K562 (cell line): ENCODE data around the gene NFATC2. TPM values are rescaled to one million over a fixed set of nuclear protein-coding genes. Genes with fewer than 3 reads are reported as not detected.

Experiments
- FOXJ3 ChIP-seq: sonication (generic); formaldehyde crosslinking; IDR thresholded peaks from 2 replicates; pipeline ENCODE4 v1.4.0; 2020; ENCODE audit warnings: mild to moderate bottlenecking, missing genetic modification reagents
- polyA plus RNA-seq, 8 experiments: library from polyadenylated mRNA; depleted of rRNA in 4 of 8; stranded (reverse) in 5 of 8; unstranded in 3 of 8; fragments of >200 nt; fragmentation: Nextera tagmentation in 2 of 8; fragmentation: Illumina TruSeq in 1 of 8; extraction: Ambion mirVana in 2 of 8; extraction: Trizol in 1 of 8; gene quantifications; 2 replicates each; pipeline versions ENCODE4 v1.2.1 to v1.2.3, GENCODE V29; 2011 to 2014; ENCODE audit warnings: inconsistent platforms in 1 of 8, missing spikeins in 1 of 8
- total RNA-seq, 7 experiments: library from RNA; depleted of rRNA in 6 of 7; stranded (reverse); fragments of >200 nt in 6 of 7; fragmentation: Illumina TruSeq in 2 of 7; extraction: Trizol in 2 of 7; gene quantifications; 2 replicates each; pipeline versions ENCODE4 v1.2.1 to v1.2.3, GENCODE V29; 2011 to 2021; ENCODE audit warnings: low replicate concordance in 1 of 7
- TF ChIP-seq, protein P1 (sequence below): fragments of 250-450 bp; sonication (Bioruptor Pico); IDR thresholded peaks from 2 replicates; pipeline ENCODE4 v1.5.0; 2020; ENCODE audit warnings: mild to moderate bottlenecking
- TF ChIP-seq, protein P2 (sequence below): fragments of 450-650 bp; IDR thresholded peaks from 2 replicates; pipeline ENCODE4 v1.6.1; 2016; ENCODE audit warnings: mild to moderate bottlenecking, moderate library complexity

Gene NFATC2
- total and polyA plus RNA-seq, 9 of the 15 experiments (the other 6 are each of a cell fraction or from before 2014, with no cell fraction given), result 1.9 to 11.2 (median 3.0) TPM

DNA sequence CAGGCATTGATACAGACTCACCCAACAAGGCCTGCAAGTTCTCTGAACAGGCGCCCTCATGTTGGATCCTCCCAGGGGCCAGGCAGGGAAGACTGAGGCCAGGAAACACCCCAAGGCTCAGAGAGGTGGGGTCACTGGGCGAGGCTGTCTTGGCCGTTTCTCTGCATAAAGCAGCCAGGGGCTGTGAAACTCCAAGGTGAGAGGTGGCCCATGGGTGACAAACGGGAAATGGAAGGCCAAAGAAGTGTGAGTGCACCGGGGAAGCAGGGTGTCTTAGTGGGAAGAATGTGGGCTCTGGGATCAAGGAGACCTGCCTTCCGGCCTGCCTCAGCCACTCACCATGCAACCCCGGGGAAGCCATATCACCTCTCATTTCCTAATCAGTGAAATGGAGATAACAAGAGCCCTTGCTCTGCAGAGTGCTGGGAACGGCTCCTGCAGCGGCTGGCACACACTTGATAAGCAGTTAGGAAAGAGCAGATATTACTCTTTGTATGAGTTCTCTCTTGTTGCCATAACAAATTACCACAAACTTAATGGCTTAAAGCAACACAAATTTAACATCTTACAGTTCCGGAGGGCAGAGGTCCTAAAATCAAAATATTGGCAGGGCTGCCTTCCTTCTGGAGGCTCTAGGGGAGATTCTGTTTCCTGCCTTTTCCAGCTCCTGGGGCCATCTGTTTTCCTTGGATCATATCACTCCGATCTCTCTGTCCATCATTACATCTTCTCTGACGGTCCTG, 168.6 kb downstream of the NFATC2 start (continued):
- TF ChIP-seq, protein P1, sequence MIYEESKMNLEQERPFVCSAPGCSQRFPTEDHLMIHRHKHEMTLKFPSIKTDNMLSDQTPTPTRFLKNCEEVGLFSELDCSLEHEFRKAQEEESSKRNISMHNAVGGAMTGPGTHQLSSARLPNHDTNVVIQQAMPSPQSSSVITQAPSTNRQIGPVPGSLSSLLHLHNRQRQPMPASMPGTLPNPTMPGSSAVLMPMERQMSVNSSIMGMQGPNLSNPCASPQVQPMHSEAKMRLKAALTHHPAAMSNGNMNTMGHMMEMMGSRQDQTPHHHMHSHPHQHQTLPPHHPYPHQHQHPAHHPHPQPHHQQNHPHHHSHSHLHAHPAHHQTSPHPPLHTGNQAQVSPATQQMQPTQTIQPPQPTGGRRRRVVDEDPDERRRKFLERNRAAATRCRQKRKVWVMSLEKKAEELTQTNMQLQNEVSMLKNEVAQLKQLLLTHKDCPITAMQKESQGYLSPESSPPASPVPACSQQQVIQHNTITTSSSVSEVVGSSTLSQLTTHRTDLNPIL (CRISPR knock-in tag), result no peak
- no peak for TF ChIP-seq FOXJ3 (CRISPR knock-in tag)
- TF ChIP-seq, protein P2, sequence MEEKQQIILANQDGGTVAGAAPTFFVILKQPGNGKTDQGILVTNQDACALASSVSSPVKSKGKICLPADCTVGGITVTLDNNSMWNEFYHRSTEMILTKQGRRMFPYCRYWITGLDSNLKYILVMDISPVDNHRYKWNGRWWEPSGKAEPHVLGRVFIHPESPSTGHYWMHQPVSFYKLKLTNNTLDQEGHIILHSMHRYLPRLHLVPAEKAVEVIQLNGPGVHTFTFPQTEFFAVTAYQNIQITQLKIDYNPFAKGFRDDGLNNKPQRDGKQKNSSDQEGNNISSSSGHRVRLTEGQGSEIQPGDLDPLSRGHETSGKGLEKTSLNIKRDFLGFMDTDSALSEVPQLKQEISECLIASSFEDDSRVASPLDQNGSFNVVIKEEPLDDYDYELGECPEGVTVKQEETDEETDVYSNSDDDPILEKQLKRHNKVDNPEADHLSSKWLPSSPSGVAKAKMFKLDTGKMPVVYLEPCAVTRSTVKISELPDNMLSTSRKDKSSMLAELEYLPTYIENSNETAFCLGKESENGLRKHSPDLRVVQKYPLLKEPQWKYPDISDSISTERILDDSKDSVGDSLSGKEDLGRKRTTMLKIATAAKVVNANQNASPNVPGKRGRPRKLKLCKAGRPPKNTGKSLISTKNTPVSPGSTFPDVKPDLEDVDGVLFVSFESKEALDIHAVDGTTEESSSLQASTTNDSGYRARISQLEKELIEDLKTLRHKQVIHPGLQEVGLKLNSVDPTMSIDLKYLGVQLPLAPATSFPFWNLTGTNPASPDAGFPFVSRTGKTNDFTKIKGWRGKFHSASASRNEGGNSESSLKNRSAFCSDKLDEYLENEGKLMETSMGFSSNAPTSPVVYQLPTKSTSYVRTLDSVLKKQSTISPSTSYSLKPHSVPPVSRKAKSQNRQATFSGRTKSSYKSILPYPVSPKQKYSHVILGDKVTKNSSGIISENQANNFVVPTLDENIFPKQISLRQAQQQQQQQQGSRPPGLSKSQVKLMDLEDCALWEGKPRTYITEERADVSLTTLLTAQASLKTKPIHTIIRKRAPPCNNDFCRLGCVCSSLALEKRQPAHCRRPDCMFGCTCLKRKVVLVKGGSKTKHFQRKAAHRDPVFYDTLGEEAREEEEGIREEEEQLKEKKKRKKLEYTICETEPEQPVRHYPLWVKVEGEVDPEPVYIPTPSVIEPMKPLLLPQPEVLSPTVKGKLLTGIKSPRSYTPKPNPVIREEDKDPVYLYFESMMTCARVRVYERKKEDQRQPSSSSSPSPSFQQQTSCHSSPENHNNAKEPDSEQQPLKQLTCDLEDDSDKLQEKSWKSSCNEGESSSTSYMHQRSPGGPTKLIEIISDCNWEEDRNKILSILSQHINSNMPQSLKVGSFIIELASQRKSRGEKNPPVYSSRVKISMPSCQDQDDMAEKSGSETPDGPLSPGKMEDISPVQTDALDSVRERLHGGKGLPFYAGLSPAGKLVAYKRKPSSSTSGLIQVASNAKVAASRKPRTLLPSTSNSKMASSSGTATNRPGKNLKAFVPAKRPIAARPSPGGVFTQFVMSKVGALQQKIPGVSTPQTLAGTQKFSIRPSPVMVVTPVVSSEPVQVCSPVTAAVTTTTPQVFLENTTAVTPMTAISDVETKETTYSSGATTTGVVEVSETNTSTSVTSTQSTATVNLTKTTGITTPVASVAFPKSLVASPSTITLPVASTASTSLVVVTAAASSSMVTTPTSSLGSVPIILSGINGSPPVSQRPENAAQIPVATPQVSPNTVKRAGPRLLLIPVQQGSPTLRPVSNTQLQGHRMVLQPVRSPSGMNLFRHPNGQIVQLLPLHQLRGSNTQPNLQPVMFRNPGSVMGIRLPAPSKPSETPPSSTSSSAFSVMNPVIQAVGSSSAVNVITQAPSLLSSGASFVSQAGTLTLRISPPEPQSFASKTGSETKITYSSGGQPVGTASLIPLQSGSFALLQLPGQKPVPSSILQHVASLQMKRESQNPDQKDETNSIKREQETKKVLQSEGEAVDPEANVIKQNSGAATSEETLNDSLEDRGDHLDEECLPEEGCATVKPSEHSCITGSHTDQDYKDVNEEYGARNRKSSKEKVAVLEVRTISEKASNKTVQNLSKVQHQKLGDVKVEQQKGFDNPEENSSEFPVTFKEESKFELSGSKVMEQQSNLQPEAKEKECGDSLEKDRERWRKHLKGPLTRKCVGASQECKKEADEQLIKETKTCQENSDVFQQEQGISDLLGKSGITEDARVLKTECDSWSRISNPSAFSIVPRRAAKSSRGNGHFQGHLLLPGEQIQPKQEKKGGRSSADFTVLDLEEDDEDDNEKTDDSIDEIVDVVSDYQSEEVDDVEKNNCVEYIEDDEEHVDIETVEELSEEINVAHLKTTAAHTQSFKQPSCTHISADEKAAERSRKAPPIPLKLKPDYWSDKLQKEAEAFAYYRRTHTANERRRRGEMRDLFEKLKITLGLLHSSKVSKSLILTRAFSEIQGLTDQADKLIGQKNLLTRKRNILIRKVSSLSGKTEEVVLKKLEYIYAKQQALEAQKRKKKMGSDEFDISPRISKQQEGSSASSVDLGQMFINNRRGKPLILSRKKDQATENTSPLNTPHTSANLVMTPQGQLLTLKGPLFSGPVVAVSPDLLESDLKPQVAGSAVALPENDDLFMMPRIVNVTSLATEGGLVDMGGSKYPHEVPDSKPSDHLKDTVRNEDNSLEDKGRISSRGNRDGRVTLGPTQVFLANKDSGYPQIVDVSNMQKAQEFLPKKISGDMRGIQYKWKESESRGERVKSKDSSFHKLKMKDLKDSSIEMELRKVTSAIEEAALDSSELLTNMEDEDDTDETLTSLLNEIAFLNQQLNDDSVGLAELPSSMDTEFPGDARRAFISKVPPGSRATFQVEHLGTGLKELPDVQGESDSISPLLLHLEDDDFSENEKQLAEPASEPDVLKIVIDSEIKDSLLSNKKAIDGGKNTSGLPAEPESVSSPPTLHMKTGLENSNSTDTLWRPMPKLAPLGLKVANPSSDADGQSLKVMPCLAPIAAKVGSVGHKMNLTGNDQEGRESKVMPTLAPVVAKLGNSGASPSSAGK, result no peak
